Measurements from ENCODE around the gene CDC5L. TPM values are rescaled to one million over a fixed set of nuclear protein-coding genes. Genes with fewer than 3 reads are reported as not detected.

CDC5L gene
- 17.4 and 25.1 TPM in 2 replicates for total RNA-seq

GRCh38 chr6:44387346-44388134, at the start of gene CDC5L:
TSS of gene CDC5L (plus strand) at chr6:44387706. CDS start at chr6:44387824, 118 bp downstream.

GRCh38 chr6:44342489-44342888, 45.0 kb upstream of the CDC5L start, which contains the start of gene SPATS1:
TSS of gene SPATS1 (plus strand) at chr6:44342650. CDS start at chr6:44343096, 446 bp downstream.

Other genes with a start within 250 kb of the CDC5L start
- gene CAPN11, start 228.9 kb upstream of the CDC5L start, total RNA-seq, result not detected in 2 replicates
- gene MYMX, start 170.8 kb upstream of the CDC5L start, total RNA-seq, result not detected in 2 replicates
- gene SLC29A1, start 164.1 kb upstream of the CDC5L start, total RNA-seq, result 3.4 and 7.2 TPM in 2 replicates
- 371 and 571 TPM in 2 replicates for gene HSP90AB1, start 140.6 kb upstream of the CDC5L start, total RNA-seq
- gene SLC35B2, start 130.2 kb upstream of the CDC5L start, total RNA-seq, result 51.9 and 56.0 TPM in 2 replicates
- gene NFKBIE, start 122.2 kb upstream of the CDC5L start, total RNA-seq, result 4.8 and 6.8 TPM in 2 replicates
- under 0.01 and 0.07 TPM in 2 replicates for gene TMEM151B, start 117.3 kb upstream of the CDC5L start, total RNA-seq
- gene AARS2, start 74.4 kb upstream of the CDC5L start, total RNA-seq, result 10.3 and 23.0 TPM in 2 replicates
- not detected in 2 replicates for gene SPATS1, start 45.1 kb upstream of the CDC5L start, total RNA-seq

Measured in nasal cavity respiratory epithelium epithelial cell of viscerocranial mucosa (primary cell).